Fibroblast of lung (primary cell): ENCODE measurements around the gene PPM1H.

Experiments used
- EZH2 ChIP-seq: IDR thresholded peaks from 2 replicates; pipeline ENCODE4 v1.5.1; 2012; ENCODE audit warnings: low read length, control low read depth, mild to moderate bottlenecking; ENCODE audit errors: missing control alignments
- TF ChIP-seq, protein P1 (sequence below), 2 donors: IDR thresholded peaks in 1 of 2; conservative IDR thresholded peaks in 1 of 2; 1 replicate in 1 of 2; 2 replicates in 1 of 2; pipeline ENCODE4 v1.5.1; 2011 to 2012; ENCODE audit warnings: low read length in 2 of 2, control low read depth in 1 of 2, inconsistent platforms in 1 of 2, low read depth in 1 of 2, mild to moderate bottlenecking in 1 of 2

DNA sequence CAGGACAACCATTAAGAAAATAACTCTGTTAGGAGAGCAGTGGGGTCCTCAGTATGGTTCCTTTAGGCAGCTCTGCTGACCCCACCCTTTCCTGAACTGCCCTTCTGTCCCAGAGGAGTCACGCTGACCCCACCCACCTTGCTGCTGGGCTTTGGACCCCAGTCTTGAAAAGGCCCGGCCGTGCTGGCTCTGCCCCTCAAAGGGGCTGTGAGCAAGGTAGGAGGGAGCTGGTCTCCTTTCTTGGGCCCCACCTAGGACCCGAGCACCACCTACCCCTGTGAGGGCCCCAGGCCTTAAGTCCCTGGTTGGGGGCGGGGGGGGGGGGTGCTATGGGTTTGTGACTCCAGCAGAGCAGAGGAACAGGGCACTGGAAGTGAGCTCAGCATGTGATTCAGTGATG is 297.3 kb downstream of the PPM1H start:
- TF ChIP-seq, protein P1, sequence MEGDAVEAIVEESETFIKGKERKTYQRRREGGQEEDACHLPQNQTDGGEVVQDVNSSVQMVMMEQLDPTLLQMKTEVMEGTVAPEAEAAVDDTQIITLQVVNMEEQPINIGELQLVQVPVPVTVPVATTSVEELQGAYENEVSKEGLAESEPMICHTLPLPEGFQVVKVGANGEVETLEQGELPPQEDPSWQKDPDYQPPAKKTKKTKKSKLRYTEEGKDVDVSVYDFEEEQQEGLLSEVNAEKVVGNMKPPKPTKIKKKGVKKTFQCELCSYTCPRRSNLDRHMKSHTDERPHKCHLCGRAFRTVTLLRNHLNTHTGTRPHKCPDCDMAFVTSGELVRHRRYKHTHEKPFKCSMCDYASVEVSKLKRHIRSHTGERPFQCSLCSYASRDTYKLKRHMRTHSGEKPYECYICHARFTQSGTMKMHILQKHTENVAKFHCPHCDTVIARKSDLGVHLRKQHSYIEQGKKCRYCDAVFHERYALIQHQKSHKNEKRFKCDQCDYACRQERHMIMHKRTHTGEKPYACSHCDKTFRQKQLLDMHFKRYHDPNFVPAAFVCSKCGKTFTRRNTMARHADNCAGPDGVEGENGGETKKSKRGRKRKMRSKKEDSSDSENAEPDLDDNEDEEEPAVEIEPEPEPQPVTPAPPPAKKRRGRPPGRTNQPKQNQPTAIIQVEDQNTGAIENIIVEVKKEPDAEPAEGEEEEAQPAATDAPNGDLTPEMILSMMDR (conservative IDR thresholded peaks at IDR 0.05 in 1 of 2, IDR thresholded peaks at IDR 0.05 in 1 of 2; ENCODE audit: low read depth in 1 of 2, low read length in 2 of 2), result no peak
- no peak for TF ChIP-seq EZH2
